HG02840 (cell line): ENCODE measurements around the gene TMC6.

Experiments used
- ATAC-seq: cut with Tn5 transposase; IDR thresholded peaks from one replicate; pipeline ENCODE4 v1.9.1; 2021; ENCODE audit warnings: mild to moderate bottlenecking, moderate library complexity, moderate number of reproducible peaks; ENCODE audit not compliant: unreplicated experiment, low FRiP score

The TMC6 gene

DNA sequence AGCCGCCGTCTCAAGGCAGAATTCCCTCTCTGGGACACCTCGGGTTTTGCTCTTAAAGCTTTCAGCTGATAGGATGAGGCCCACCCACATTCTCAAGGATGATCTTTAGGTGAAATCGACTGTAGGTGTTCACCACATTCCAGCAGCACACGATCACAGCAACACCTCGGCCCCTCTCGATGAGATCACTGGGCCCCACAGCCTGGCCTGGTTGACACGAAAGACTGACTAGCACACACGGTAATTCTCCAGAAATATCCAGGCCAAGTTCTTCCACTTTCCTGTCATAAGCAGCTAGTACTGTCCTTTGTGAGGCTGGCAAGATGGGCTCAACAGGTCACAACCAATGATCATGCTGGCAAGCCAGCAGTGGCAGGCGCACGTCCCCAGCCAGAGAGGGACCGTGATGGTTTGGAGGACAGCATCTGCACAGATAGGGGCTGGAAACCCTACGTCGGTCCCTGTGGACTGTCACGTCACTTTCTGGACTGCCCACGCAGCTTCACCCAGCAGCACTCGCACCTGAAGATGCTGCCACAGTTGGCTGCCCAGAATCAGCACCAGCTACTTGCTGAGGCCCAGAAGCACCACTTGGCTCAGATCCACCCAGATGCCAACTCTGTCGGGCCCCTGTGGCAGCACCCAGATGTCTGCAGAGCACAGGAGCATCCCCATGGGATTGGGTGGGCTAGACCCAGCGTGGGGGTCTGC lies 17.4 kb downstream of the TMC6 start:
- no peak for ATAC-seq

- no peak for ATAC-seq
Observed at GRCh38 chr17:78110363-78111015, 18.1 kb downstream of the TMC6 start.

DNA sequence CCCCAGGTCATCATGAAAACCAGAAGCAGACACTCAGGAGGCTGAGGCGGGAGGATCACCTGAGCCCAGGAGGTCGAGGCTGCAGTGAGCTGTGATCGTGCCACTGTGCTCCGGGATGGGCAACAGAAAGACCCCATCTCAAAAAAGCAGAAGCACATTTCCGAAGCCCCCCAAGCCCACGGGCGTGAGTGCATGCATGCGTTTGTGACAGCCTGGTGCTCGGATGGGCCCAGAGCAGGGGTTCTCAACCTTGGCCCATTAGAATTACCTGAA lies 19.1 kb downstream of the TMC6 start:
- ATAC-seq: no peak

GRCh38 chr17:78108726-78109488 lies 19.6 kb downstream of the TMC6 start:
- ATAC-seq: no peak

GRCh38 chr17:78107976-78108725 lies 20.4 kb downstream of the TMC6 start:
- ATAC-seq: no peak

DNA sequence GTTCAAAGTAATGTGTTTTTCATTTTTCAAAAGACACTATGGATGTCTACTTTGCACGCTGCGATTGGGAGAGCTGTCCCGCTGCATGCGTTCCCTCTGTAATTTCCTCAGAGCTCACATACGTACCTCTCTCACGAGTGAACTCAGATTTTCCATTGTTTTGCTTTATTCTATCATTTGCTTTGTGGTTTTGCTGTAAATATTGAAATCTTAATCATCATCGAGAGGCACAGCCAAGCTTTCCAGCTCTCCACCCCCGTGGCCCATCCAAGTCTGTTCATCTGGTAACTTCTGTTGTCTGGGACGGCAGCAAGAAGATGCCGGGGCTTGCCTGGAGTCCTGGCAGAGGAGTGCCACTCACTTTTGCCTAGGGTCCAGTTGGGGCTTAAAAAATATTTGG lies 21.1 kb downstream of the TMC6 start:
- no peak for ATAC-seq

- no peak for ATAC-seq
Observed at GRCh38 chr17:78106211-78106610, 22.3 kb downstream of the TMC6 start.

DNA sequence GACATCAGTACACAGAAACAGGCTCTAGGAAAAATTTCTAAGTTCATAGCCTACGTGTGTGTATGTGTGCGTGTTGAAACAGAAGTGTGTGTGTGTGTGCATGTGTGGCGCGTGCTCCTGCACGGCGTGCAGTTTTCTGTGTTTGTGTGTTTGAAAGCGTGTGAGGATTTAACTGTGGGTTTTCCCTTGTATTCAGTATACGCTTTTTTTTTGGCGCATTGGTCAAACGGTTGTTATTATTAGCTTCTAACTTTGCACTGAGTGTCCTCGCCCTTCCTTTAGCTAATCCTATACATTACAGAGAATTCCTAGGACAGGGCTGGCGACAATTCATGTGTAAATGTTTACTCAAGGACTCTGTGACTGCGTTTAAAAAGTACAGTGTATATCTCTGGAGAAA lies 23.0 kb downstream of the TMC6 start:
- ATAC-seq: no peak

DNA sequence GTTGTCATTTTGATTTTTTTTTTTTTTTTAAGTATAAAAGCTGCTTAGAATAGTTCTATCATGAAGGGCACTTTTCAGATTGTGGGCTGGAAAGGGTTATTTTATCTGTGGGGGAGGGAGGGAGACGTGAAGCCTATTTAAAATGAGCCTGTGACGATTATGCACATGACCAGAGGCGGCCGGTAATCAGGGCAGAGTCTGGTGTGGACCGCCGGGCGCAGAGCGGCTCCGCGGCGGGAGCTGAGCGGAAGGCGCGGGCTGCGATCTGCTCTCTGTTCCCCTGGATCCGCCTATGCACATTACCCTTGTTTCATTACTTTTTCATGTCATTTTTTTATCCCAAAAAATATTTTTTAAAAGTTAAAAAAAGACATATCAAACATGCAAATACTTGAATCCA lies 23.5 kb downstream of the TMC6 start:
- no peak for ATAC-seq

DNA sequence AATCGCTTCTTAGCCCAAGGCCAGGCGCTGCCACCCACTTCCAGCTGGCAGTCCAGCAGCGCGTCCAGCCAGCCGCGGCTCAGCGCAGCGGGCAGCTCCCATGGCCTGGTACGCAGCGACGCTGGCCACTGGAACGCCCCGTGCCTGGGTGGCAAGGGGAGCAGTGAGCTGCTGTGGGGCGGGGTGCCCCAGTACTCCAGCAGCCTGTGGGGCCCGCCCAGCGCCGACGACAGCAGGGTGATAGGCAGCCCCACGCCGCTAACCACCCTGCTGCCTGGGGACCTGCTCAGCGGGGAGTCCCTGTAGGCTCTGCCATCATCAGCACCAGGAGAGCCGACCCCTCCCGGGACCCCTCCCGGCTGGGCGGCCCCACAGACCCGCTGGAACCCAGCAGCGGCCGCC lies 24.0 kb downstream of the TMC6 start:
- no peak for ATAC-seq

DNA sequence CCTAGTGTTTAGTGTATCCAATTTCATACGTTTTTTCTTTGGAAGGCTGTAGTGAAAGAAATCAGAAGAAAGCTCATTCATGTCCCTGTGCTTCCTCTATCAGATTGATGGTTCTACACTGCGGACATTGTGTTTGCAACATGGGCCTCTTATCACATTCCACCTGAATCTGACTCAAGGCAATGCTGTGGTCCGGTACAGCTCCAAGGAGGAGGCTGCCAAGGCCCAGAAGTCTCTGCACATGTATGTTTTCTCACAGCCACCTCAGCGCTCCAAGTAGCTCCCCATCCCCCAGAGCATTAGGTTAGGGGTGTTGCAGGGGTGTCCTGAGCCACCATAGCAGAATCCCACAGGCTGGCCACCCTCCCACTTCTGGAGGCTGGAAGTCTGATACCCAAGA lies 25.2 kb downstream of the TMC6 start:
- ATAC-seq: no peak

- ATAC-seq: no peak
Observed at GRCh38 chr17:78101542-78101941, 27.0 kb downstream of the TMC6 start.

GRCh38 chr17:78101112-78101511 lies 27.4 kb downstream of the TMC6 start:
- no peak for ATAC-seq

- ATAC-seq: no peak
Observed at GRCh38 chr17:78096093-78096492, 32.5 kb downstream of the TMC6 start.

- ATAC-seq: no peak
Observed at GRCh38 chr17:78095035-78095434, 33.5 kb downstream of the TMC6 start.

GRCh38 chr17:78092794-78093324 lies 35.7 kb downstream of the TMC6 start:
- no peak for ATAC-seq

DNA sequence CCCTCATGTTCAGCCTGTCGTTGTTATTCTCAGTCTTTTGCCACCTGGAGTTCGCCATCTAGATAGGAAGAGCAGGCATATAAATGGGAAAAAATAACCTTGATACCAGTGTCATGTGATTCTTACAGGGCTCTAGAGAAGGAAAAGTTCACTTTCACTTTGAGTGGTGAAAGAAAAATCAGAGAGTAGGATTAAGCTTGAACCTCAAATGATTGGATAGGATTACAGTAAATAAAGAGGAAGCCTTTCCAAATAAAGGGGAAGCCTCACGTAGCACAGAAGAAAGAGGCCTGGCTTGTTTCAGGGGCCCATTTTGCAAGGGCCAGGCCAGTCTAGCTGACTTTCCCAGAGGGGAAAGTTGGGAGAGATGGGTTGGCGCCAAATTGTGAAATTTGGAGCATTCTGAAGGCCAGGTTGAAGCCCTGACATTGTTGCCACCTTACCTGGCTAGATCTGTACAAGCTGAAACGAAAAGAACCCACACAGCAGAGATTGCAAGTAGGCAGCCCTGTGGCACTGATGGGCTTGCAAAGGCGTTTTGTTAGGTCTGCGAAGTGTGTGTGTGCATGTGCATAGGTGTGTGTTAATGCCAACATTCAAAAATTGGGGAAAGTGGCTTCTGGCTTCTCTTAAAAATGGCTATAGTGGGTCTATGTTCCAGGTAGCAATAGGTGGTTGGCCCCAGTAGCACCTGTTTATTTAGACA lies 38.8 kb downstream of the TMC6 start:
- ATAC-seq: no peak

DNA sequence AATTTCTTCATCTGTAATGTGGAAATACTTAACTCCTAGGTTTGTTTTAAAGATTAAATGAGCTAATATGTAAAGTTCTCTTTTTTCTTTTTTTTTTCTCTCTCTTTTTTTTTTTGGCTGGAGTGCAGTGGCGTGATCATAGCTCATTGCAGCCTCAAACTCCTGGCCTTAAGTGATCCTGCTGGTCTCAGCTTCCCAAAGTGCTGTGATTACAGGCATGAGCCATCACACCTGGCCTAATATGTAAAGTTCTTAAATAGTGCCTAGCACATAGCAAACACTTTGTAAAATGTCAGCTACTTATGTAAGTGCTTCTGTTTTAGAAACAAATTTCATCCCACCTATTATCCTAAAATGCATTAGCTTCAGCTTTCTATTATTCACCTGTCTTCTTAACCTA lies 40.0 kb downstream of the TMC6 start:
- ATAC-seq: no peak

- ATAC-seq: no peak
Observed at GRCh38 chr17:78086740-78087139, 41.8 kb downstream of the TMC6 start.

GRCh38 chr17:78082988-78083387 lies 45.6 kb downstream of the TMC6 start:
- ATAC-seq: no peak
